HL-60/S4 treated with phorbol 12-myristate 13-acetate at 8.2 ng/mL for 4 days and 3 days (cell line): ENCODE data around the gene COX6A2.
"Not testable (repeated sequence)": the region's sequence is repeated elsewhere in the genome, so short reads cannot be mapped to it uniquely, and the experiment has no call there.

Experiments used
- in situ Hi-C: fragments of 300-500 bp; cut with MboI; formaldehyde crosslinking; loops from 2 replicates; pipeline ENCODE4 v1.15.0; 2022; ENCODE audit warnings: low sequenced_read_pairs

The COX6A2 gene

DNA sequence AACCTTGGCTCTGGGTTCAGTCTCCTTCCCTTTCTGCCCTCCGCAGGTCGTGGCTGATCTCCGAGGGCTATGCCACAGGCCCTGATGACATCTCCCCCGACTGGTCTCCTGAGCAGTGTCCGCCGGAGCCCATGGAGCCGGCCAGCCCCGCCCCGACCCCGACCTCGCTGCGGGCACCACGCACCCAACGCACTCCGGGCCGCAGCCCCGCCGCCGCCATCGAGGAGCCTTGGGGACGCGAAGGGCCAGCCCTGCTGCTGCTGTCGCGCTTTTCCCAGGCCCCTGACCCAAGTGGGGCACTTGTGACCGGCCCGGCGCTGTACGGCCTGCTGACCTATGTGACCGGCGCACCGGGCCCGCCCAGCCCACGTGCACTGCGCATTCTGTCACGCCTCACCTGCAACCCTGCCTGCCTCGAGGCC lies 36.2 kb upstream of the COX6A2 start:
- in situ Hi-C loops = loop anchor here (25.0 kb wide), 2 partner anchors 398 to 477 kb away; partner anchors contain the start of genes HSD3B7 and ZNF267

DNA sequence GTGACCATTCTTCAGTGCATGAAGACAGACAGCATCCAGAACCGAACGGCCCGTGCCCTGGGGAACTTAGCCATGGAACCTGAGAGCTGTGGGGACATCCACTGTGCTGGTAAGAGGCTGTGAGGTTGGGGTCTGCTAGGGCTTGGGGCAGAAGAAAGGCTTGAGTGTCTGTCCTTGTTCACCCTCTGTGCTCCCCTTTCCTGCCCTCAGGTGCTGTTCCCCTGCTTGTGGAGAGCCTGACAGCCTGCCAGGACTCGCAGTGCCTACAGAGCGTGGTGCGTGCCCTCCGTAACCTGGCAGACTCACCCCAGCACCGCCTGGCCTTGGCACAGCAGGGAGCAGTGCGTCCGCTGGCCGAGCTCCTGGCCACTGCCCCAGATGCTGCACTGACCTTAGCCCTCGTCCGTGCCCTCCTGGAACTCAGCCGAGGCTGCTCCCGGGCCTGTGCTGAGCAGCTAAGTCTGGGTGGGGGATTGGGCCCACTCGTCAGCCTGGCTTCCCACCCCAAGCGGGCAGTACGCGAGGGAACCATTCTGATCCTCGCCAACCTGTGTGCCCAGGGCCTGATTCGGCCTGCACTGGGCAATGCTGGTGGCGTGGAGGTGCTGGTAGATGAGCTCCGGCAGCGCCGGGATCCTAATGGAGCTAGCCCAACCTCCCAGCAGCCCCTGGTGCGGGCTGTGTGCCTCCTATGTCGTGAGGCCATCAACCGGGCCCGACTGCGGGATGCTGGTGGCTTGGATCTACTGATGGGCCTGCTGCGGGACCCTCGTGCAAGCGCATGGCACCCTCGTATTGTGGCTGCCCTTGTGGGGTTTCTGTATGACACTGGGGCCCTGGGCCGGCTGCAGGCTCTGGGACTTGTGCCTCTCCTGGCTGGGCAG lies 34.0 kb upstream of the COX6A2 start:
- in situ Hi-C loops = loop anchor here (25.0 kb wide), 2 partner anchors 400 to 475 kb away; partner anchors contain the start of genes HSD3B7 and ZNF267

DNA sequence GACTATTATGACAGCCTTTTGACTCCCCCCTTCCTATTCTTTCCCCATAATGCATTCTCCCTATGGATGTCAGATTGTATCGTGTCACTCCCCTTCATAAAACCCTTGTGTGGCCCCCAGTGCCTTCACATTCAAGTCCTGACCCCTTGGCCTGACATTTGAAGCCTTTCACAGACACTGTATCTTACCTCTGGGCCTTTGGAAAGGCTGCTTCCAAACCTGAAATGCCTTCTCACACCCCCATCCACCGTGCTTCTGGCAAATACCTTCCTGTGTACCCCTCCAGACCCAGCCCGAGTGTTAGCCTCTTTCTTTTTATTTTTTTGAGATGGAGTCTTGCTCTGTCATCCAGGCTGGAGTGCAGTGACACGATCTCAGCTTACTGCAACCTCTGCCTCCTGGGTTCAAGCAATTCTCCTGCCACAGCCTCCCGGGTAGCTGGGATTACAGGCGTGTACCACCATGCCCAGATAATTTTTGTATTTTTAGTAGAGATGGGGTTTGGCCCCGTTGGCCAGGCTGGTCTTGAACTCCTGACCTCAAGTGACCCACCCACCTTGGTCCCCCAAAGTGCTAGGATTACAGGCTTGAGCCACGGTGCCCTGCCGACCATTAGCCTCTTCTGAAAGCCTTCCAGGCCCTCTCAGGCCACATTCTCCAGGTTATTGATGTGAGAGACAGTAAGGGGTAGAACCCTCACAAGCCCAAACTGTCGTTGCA lies 33.2 kb upstream of the COX6A2 start:
- in situ Hi-C loops = loop anchor here (25.0 kb wide), 2 partner anchors 401 to 474 kb away; partner anchors contain the start of genes HSD3B7 and ZNF267

DNA sequence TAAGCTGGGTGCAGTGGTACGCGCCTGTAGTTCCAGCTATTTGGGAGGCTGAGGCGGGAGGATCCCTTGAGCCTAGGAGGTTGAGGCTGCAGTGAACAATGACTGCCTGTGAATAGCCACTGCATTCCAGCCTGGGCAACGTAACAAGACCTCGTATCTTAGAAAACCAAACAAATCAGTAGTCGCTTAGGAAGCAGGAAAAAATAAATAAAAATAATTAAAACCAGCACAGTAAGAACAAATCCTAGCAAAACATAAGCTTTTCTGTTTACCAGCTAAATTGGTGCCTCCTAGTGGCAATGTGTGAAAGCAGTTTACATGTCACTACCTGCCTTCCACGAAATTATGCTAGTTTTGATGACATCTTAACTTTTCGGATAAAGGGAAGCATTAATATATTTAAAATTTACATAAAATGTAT lies 32.4 kb upstream of the COX6A2 start:
- in situ Hi-C loops = loop anchor here (25.0 kb wide), 2 partner anchors 402 to 473 kb away; partner anchors contain the start of genes HSD3B7 and ZNF267

DNA sequence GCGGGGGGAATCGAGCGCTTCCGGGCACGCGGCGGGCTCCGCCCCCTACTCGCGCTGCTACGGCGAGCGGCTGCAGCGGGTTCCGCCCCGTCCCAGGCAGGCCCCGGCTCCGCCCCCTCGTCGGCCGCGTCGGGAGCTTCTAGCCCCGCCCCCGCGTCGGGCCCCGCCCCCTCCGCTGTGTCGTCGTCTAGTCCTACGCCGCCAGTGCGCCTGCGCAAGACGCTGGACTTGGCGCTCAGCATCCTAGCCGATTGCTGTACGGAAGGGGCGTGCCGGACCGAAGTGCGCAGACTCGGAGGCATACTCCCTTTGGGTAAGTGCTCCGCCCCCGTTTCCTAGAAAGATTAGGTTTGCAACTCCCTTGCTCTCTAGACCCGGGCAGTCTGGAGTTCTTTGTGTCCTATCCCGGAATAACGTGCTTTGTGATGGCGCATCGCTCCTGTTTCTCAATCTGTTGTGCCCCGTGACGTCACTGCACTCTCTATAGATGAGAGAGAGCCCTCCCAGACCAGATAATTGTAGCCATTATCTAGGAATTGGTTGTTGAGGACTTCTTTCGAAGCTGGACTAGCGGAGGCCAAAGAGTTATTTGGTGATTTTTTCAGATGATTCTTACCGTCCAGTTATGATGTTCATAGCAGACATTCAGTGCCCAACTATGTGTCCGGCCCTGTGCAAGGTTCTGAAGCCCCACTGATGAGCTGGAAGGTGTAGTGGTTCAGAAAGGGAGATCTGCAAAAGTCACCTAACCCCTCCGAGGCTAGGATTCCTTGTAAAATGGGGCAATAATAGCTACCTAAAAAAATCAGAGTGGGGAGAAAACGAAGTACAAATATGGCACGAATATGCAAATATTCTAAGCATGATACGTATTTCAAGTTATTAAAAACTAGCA lies 31.8 kb upstream of the COX6A2 start:
- in situ Hi-C loops = loop anchor here (25.0 kb wide), 2 partner anchors 402 to 473 kb away; partner anchors contain the start of genes HSD3B7 and ZNF267

- in situ Hi-C loops = loop anchor here (25.0 kb wide), 2 partner anchors 403 to 472 kb away; partner anchors contain the start of genes HSD3B7 and ZNF267
Observed at GRCh38 chr16:31458844-31459686, 30.9 kb upstream of the COX6A2 start, which contains the start of gene ARMC5. Gene ARMC5 (plus strand): TSS chr16:31459501. CDS start chr16:31459525, 24 bp downstream.

DNA sequence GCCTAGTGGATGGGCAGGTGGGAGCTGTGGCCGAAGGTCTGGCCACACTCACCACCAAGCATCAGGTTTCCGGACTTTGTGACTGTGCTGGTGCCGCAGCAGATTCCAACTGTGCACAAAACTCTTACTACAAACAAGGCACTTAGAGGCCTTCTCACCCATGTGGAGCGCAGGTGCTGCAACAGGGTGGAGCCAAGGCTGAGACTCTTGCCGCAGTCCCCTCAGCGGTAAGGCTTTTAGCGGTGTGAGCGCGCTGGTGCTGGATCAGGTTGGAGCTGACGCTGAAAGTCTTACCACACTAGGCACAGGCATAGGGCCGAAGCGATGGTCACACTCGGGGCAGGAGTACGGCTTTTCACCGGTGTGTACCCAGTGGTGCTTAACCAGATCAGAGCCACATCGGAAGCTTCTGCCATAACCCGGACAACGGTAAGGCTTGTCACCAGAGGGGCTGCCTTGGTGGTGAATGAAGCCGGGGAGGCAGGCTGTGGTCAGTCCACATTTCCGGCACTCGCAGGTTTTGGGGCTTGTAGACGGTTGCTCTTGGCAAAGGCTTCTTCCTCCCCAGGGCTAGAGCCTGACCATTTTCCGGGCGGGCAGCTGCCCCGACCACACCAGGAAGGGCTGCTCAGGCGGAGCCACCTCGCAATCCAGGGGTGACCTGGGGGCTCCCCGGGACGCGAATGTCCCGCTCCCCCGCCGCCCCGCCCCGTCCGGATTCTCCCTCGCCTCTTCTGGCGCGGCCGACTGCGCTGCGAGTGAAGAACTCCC lies 30.1 kb upstream of the COX6A2 start:
- in situ Hi-C loops = loop anchor here (25.0 kb wide), 2 partner anchors 404 to 471 kb away; partner anchors contain the start of genes HSD3B7 and ZNF267

DNA sequence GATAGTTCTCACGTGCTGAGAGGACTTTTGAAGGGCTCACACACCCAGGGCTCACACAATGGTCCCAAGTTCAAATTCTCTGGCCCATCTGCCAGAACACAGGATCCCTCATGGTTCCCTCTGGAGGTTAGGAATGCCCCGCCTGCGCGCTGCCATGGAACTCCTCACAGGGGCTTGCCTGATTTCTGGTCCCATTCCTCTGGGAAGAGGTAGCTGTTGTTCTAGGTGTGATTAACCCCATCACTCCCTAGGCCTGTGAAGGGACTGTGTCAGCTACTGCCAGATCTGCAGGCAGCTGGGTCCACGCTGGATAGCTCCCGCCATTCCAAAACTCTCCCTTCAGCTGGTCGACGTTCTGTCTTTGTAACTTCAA lies 28.8 kb upstream of the COX6A2 start:
- in situ Hi-C loops = loop anchor here (25.0 kb wide), 2 partner anchors 405 to 470 kb away; partner anchors contain the start of genes HSD3B7 and ZNF267

DNA sequence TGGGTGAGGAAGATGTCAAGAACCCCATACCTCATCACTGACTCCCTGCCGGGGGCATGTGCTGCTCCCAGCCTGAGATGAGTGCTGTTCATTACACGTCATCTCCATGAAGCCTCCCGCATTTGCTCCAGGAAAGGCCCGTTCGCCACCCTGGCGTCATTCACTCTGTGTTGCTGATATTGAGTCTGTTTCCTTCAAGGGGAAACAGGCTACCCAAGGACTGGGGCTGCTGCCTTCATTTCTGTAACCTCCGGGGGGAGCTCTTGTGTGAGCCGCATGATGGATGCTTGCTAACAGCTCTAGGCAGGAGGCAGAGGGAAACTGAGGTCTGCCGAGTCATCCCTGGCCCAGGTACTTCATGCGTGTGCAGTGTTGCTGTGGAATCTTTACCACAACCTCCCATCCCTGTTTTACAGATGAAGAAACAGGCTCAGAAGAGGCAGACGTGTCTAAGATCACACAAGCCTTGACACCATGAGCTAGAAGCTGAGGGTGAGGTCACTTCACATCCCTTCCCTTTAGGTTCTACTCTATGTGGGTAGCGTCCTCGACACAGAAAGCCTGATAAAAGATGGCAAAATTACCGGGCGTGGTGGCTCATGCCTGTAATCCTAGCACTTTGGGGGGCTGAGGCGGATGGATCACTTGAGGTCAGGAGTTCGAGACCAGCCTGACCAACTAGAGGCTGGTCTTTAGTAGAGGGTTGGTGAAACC lies 27.6 kb upstream of the COX6A2 start:
- in situ Hi-C loops = loop anchor here (25.0 kb wide), 2 partner anchors 407 to 468 kb away; partner anchors contain the start of genes HSD3B7 and ZNF267

GRCh38 chr16:31453255-31454204 lies 25.4 kb upstream of the COX6A2 start:
- in situ Hi-C loops = loop anchor here (25.0 kb wide), 2 partner anchors 409 to 466 kb away; partner anchors contain the start of genes HSD3B7 and ZNF267

- in situ Hi-C loops = loop anchor here (25.0 kb wide), 2 partner anchors 410 to 465 kb away; partner anchors contain the start of genes HSD3B7 and ZNF267
Observed at GRCh38 chr16:31452631-31453106, 24.5 kb upstream of the COX6A2 start.

DNA sequence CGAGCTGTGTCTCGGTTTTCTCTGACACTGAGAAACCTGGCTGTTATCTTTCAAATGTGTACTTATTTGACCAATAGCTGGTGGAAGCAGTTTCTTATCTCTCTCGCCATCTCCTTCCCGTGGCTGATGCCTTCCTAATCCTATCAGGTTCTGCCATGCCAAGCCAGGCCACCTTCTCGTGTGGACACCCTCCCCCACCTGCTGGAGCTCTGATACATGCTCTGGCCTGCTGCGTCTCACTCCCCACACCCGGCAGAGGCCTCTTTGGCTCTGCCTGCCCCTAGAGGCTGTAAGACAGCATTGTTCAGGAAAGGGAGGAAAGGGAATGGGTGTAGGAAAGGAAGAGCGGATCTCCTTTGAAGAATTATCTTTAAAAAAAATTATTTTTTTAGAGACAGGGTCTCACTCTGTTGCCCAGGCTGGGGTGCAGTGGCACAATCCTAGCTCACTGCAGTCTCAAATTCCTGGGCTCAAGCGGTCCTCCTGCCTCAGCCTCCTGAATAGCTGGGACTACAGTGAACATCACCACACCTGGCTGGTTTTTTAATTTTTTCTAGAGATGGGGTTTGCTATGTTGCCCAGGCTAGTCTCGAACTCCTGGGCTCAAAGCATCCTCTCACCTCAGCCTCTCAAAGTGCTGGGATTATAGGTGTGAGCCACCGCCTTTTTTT lies 23.7 kb upstream of the COX6A2 start:
- in situ Hi-C loops = loop anchor here (25.0 kb wide), 2 partner anchors 410 to 465 kb away; partner anchors contain the start of genes HSD3B7 and ZNF267

DNA sequence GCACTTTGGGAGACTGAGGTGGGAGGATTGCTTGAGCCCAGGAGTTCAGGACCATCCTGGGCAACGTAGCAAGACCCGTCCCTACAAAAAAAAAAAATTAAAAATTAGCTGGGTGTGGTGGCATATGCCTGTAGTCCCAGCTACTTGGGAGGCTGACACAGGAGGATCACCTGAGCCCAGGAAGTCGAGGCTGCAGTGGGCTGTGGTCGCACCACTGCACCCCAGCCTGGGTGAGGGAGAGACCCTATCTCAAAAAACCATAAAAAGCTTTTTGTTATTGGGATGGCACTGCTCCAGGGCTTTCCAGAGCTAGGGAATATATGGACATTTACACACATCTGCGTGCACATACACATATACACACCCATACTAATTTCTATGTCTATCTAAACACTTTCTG lies 23.0 kb upstream of the COX6A2 start:
- in situ Hi-C loops = loop anchor here (25.0 kb wide), 2 partner anchors 411 to 464 kb away; partner anchors contain the start of genes HSD3B7 and ZNF267

DNA sequence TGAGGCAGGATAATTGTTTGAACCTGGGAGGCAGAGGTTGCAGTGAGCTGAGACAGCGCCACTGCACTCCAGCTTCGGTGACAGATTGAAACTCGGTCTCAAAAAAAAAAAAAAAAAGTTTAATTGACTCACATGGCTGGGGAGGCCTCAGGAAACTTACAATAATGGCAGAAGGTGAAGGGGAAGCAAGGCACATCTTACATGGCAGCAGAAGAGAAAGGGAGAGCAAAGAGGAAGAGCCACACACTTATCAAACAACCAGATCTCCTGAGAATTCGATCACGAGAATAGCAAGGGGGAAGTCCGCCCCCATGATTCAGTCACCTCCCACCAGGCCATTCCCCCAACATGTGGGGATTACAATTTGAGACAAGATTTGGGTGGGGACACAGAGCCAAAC lies 17.8 kb upstream of the COX6A2 start:
- in situ Hi-C loops = not testable (repeated sequence)

- in situ Hi-C loops = no loop called here
Observed at GRCh38 chr16:31441956-31442355, 13.8 kb upstream of the COX6A2 start.
